Activated CD4-positive, alpha-beta T cell treated with anti-CD3 and anti-CD28 coated beads, Interleukin-2, amount 50 U/mL, for 16 hours (primary cell): ENCODE results near the gene KIF26B.

Source experiments
- DNase-seq: peaks from one replicate; pipeline ENCODE4 v3.0.0-alpha.2; 2020

The KIF26B gene

GRCh38 chr1:245133995-245134715 lies 20.6 kb upstream of the KIF26B start:
- DNase-seq, result no peak

GRCh38 chr1:245142171-245142798 lies 12.5 kb upstream of the KIF26B start:
- DNase-seq, result no peak

GRCh38 chr1:245142976-245143375 lies 11.8 kb upstream of the KIF26B start:
- no peak for DNase-seq

- no peak for DNase-seq
Observed at GRCh38 chr1:245143849-245144248, 10.9 kb upstream of the KIF26B start.

GRCh38 chr1:245148069-245148468 lies 6.7 kb upstream of the KIF26B start:
- DNase-seq, result no peak

GRCh38 chr1:245148861-245149260 lies 5.9 kb upstream of the KIF26B start:
- DNase-seq, result no peak

- peak; percentile 71 for DNase-seq
Observed at GRCh38 chr1:245153081-245153551, 1.7 kb upstream of the KIF26B start.

- DNase-seq, result no peak
Observed at GRCh38 chr1:245153552-245154428, 995 bp upstream of the KIF26B start.

- DNase-seq, result no peak
Observed at GRCh38 chr1:245155272-245156040, 671 bp downstream of the KIF26B start.

- peak; percentile 90 for DNase-seq
Observed at GRCh38 chr1:245156041-245156735, 1.4 kb downstream of the KIF26B start.

GRCh38 chr1:245156736-245157505 lies 2.1 kb downstream of the KIF26B start:
- DNase-seq, result no peak

- no peak for DNase-seq
Observed at GRCh38 chr1:245158913-245159312, 4.1 kb downstream of the KIF26B start.

GRCh38 chr1:245160288-245160687 lies 5.5 kb downstream of the KIF26B start:
- no peak for DNase-seq

- DNase-seq, result no peak
Observed at GRCh38 chr1:245160741-245161400, 6.1 kb downstream of the KIF26B start.

- no peak for DNase-seq
Observed at GRCh38 chr1:245161866-245162265, 7.1 kb downstream of the KIF26B start.

GRCh38 chr1:245166471-245166885 lies 11.7 kb downstream of the KIF26B start:
- no peak for DNase-seq

GRCh38 chr1:245168086-245168485 lies 13.3 kb downstream of the KIF26B start:
- no peak for DNase-seq

GRCh38 chr1:245168906-245169305 lies 14.1 kb downstream of the KIF26B start:
- DNase-seq, result no peak

- DNase-seq, result no peak
Observed at GRCh38 chr1:245169376-245169775, 14.6 kb downstream of the KIF26B start.

GRCh38 chr1:245172026-245172425 lies 17.2 kb downstream of the KIF26B start:
- no peak for DNase-seq

- no peak for DNase-seq
Observed at GRCh38 chr1:245172829-245173228, 18.0 kb downstream of the KIF26B start.
